GM12872 (cell line): ENCODE results near the gene BCKDHA.
A peak's percentile ranks its signal among the peaks of the same experiment; 100 is the strongest.

ENCODE experiments used
- TF ChIP-seq, protein P1 (sequence below): IDR thresholded peaks from 3 replicates; pipeline ENCODE4 v1.5.1; 2011; ENCODE audit warnings: low read depth, mild to moderate bottlenecking, low read length, moderate library complexity; ENCODE audit not compliant: insufficient read depth

BCKDHA gene

DNA sequence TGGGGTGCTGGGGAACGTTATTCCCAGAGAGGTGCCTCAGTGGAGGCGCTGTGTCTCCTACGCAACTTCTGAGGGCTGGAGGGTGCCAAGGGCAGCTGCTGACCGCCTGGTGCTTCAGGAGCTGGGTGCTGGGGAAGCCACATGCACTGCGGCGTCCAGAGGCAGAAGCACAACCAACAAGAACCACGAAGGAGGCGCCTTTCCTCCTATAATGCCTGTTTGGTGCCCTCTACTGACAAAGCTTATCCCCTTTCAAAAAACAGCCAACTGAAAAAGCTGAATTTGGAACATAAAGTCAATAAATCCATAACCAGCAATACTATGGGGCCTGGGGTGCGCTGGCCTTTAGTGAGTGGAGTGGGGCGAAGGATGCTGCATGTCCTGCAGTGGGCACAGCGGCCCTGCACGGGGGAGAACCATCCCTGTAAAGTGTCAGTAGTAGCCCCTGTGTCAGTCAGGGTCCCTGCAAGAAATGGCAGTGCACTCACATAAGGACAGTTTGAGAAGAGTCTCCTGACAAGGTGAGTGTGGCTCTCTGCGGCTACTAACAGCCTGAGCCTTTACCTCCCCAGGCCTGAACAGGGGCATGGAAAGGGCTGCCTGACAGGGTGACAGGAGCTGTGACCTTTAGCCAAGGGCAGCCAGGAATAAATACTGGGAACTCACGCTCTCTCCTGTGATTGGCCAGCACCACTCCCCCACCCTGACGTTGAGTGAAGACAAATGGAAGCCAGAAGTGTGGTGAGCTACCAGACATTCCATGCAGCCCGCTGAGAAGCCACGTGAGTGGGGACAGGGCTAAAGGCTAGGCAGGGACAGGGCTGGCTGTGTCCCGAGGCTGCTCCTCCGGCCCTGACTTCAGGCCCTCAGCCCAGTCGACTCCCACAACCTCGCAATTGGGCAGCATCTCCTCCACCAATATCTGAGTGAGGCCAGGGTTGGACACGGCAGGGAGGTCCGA lies 34.1 kb downstream of the BCKDHA start:
- TF ChIP-seq, protein P1, sequence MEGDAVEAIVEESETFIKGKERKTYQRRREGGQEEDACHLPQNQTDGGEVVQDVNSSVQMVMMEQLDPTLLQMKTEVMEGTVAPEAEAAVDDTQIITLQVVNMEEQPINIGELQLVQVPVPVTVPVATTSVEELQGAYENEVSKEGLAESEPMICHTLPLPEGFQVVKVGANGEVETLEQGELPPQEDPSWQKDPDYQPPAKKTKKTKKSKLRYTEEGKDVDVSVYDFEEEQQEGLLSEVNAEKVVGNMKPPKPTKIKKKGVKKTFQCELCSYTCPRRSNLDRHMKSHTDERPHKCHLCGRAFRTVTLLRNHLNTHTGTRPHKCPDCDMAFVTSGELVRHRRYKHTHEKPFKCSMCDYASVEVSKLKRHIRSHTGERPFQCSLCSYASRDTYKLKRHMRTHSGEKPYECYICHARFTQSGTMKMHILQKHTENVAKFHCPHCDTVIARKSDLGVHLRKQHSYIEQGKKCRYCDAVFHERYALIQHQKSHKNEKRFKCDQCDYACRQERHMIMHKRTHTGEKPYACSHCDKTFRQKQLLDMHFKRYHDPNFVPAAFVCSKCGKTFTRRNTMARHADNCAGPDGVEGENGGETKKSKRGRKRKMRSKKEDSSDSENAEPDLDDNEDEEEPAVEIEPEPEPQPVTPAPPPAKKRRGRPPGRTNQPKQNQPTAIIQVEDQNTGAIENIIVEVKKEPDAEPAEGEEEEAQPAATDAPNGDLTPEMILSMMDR = peak; percentile 28; the same call in 1 of the 3 replicates

DNA sequence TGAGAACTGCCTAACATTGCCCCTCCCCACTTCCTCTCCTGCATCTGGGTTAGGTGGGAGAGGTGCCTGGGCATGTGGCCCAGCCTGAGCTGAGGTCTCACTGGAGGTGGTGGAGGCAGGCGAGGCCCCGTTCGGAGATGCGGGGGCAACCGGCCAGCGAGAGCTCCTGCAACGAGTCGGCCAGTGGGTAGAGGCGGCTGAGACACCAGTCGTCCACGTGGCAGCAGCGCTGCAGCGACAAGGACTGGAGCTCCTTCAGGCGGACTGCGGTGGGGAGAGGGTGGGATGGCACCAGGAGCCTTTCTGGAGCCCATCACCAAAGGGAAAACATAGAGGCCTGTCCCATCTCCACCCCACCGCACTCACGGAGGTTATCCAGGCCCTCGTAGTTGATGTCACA lies 35.6 kb downstream of the BCKDHA start:
- TF ChIP-seq, protein P1 = no peak

- TF ChIP-seq, protein P1 = no peak
These were observed 36.8 kb downstream of the BCKDHA start for GRCh38 chr19:41434450-41434849.

- TF ChIP-seq, protein P1 = no peak
These were observed 38.5 kb downstream of the BCKDHA start for GRCh38 chr19:41435936-41436673.

DNA sequence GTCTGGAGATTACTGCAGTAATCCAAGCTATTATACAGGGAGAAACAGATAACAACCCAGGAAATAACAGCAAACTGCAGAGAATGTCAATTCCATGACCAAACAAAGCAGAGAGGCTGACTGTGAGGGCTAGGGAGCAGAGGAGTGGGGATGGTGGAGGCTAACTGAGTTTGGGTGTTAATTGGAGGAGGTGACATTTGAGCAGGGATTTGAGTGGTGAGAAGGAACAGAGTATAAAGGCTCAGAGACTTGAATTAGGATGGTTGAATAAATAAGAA lies 39.0 kb downstream of the BCKDHA start:
- TF ChIP-seq, protein P1 = no peak

DNA sequence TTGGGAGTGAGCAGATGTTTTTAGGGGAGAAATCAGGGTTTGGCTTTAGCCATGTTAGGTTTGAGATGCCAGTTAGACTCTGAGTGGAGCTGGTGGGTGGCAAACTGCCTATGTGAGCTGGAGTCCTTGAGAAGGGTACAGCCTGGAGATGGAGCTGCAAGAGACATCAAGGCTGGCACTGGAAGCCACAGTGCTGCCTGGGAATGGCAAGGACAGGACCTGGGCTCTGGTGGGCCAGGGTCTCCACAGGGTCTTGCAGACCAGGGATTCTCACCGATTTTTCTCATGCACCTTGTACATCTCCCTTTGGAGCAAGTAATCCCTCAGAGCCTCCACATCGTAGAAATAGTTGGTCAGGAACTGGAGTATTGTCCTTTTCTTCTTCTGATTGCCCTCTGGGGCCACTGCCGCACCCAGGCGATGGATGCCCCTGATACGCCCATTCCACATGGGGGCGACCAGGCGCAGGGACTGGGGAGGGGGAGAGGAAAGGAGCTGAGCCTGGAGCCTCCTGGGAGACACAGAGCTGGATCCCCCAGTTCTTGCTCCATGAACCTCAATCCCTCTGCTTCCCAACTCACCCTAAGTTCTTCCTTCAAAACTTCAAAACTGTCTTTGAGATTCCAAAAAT lies 40.4 kb downstream of the BCKDHA start:
- TF ChIP-seq, protein P1 = no peak
